ENCODE data around the gene VEGFA.

The VEGFA gene

DNA sequence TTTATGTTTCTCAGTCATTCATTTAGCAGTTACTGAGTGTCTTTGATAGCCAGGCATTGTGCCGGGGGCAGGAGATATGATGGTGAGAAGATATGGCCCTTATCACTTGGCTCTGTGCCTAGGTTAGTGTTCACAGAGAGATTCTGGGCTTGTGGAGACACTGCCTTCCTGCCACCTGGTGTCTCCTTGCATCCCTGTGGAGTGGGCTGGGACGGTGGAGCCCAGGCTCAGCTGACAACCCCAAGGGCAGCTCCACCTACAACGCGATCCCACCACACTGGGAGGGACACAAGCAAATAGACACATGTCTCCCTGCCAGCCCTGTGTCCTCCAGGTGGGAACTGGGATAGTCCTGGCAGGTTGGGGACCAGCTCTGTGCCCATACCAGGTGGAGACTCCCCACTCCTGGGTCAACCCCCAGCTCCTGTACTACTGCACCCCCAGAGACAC is 30.3 kb upstream of the VEGFA start:
- no peaks in the 10 kb centered on the region for H3K27me3 ChIP-seq (ENCODE audit: insufficient read depth, low read length)
- no peak overlapping the region for H3K4me3 ChIP-seq (ENCODE audit: low read depth, low read length)
- H3K79me2 ChIP-seq (ENCODE audit: control insufficient read depth, insufficient read depth, low read length, unreplicated experiment): no peaks in the 10 kb centered on the region
- no peaks in the 10 kb centered on the region for H3K36me3 ChIP-seq (ENCODE audit: insufficient read depth, low read length)
- no peak overlapping the region for H2AFZ ChIP-seq (ENCODE audit: low read length, unreplicated experiment)
- no peaks in the 10 kb centered on the region for H3K4me1 ChIP-seq (ENCODE audit: control insufficient read depth, insufficient read depth, low read length, unreplicated experiment)
- H3K27ac ChIP-seq (ENCODE audit: low read depth, low read length): no peak overlapping the region

DNA sequence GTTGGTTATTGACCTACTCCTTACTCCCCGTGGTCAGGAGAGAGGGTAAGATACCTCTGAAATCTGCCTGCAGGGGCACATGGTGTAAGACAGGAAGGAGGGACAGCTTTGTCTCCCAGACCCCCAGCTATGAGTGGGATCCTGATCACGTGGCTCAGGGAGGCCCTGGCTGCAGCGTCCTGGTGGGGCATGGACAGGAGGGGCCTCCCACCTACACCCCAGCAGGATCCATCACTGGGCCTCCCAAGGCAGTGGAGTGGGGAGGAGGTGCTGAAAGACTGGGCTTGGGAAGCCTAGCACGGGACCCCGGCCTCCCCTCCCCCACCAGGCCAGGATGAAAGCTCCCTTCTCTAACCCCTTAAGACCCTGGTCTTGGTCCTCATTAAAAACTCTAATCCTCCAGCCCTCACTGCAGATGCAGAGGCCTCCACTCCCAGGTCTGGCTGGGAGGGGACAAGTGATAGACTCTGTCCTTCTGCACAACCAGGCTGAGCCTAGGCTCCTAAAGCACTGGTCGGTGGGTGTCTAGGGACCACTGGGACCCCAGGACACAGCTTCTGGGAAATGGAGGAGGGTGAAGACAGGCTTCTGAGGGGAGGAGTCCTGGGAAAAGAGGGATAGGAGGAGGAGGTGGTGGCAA is 29.6 kb upstream of the VEGFA start:
- Histone ChIP-seq H3K36me3 (ENCODE audit: insufficient read depth, low read length) (no peaks in the 10 kb centered on the region), H3K27me3 (ENCODE audit: insufficient read depth, low read length) (no peaks in the 10 kb centered on the region), H3K4me3 (ENCODE audit: low read depth, low read length) (no peak overlapping the region), H3K27ac (ENCODE audit: low read depth, low read length) (no peak overlapping the region), H2AFZ (ENCODE audit: low read length, unreplicated experiment) (no peak overlapping the region), H3K4me1 (ENCODE audit: control insufficient read depth, insufficient read depth, low read length, unreplicated experiment) (no peaks in the 10 kb centered on the region), H3K79me2 (ENCODE audit: control insufficient read depth, insufficient read depth, low read length, unreplicated experiment) (no peaks in the 10 kb centered on the region)

DNA sequence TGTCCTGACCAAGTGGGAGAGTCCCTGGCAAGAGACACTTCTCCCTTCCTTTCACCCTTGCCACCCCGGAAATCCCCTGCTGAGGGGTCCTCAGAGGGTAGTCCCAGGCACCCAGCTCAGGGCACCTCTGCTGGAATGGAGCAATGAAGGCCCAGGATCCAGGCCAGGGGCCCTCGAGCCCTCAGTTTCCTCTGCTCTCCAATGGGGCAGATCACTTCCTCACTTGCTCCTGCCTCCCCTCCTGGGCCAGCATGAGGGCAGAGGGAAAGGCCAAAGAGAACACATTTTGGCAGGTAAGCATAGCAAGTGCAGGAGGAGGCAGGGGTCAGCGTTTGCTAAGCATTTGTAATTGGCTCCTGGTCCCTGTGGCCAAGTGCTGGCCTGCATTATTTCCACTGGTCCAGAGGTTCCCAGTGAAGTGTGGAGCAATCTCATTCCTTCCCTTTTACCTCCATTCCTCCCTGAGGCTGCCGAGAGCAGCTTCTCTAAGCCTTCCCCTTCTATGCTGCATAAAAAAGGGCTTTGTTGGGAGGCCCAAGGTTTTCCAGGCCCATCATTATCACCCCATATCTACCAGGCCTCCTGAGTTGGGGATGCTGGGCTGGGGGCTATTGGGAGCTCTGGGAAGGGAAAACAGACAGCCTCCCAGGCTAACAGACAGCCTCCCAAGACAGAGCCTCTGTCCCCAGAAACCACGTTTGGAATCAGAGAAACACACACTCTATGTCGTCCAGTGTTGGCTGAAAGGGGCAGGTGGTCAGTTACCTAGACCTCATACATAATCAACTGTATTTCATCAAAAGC is 28.8 kb upstream of the VEGFA start:
- H3K4me1 ChIP-seq (ENCODE audit: control insufficient read depth, insufficient read depth, low read length, unreplicated experiment): no peaks in the 10 kb centered on the region
- no peaks in the 10 kb centered on the region for H3K36me3 ChIP-seq (ENCODE audit: insufficient read depth, low read length)
- no peak overlapping the region for H2AFZ ChIP-seq (ENCODE audit: low read length, unreplicated experiment)
- H3K4me3 ChIP-seq (ENCODE audit: low read depth, low read length): no peak overlapping the region
- H3K27ac ChIP-seq (ENCODE audit: low read depth, low read length): no peak overlapping the region
- H3K27me3 ChIP-seq (ENCODE audit: insufficient read depth, low read length): no peaks in the 10 kb centered on the region; the same call in 1 of the 2 replicates
- H3K79me2 ChIP-seq (ENCODE audit: control insufficient read depth, insufficient read depth, low read length, unreplicated experiment): no peaks in the 10 kb centered on the region

- no peaks in the 10 kb centered on the region for H3K4me1 ChIP-seq (ENCODE audit: control insufficient read depth, insufficient read depth, low read length, unreplicated experiment)
- no peak overlapping the region for H3K27ac ChIP-seq (ENCODE audit: low read depth, low read length)
- H3K36me3 ChIP-seq (ENCODE audit: insufficient read depth, low read length): no peaks in the 10 kb centered on the region
- no peak overlapping the region for H2AFZ ChIP-seq (ENCODE audit: low read length, unreplicated experiment)
- no peaks in the 10 kb centered on the region; the same call in 1 of the 2 replicates for H3K27me3 ChIP-seq (ENCODE audit: insufficient read depth, low read length)
- H3K79me2 ChIP-seq (ENCODE audit: control insufficient read depth, insufficient read depth, low read length, unreplicated experiment): no peaks in the 10 kb centered on the region
- H3K4me3 ChIP-seq (ENCODE audit: low read depth, low read length): no peak overlapping the region
These were observed 28.2 kb upstream of the VEGFA start for GRCh38 chr6:43741829-43742228.

DNA sequence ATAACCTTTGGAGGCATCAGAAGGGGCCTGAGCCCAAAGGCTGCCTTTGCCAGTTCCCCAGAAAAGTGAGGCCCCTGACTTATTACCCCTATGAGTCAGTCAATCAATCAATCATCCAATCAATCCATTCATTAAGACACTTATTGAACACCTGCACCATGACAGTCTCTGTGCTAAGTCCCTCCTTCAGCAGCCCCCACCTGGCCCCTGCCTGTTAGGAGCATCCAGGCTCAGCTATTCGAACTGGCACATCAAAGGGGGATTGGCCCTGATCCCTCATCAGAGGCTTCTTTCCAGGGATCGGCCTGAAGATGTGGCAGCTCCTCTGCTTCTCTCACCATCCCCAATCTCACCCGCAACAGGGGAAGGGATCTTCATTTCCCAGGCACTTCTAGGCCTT is 27.7 kb upstream of the VEGFA start:
- H3K27ac ChIP-seq (ENCODE audit: low read depth, low read length): no peak overlapping the region
- H2AFZ ChIP-seq (ENCODE audit: low read length, unreplicated experiment): no peak overlapping the region
- H3K4me1 ChIP-seq (ENCODE audit: control insufficient read depth, insufficient read depth, low read length, unreplicated experiment): no peaks in the 10 kb centered on the region
- H3K36me3 ChIP-seq (ENCODE audit: insufficient read depth, low read length): no peaks in the 10 kb centered on the region
- no peaks in the 10 kb centered on the region for H3K79me2 ChIP-seq (ENCODE audit: control insufficient read depth, insufficient read depth, low read length, unreplicated experiment)
- H3K4me3 ChIP-seq (ENCODE audit: low read depth, low read length): no peak overlapping the region
- H3K27me3 ChIP-seq (ENCODE audit: insufficient read depth, low read length): no peaks in the 10 kb centered on the region; the same call in 1 of the 2 replicates

- Histone ChIP-seq H2AFZ (ENCODE audit: low read length, unreplicated experiment) (no peak overlapping the region), H3K4me1 (ENCODE audit: control insufficient read depth, insufficient read depth, low read length, unreplicated experiment) (no peaks in the 10 kb centered on the region), H3K27ac (ENCODE audit: low read depth, low read length) (no peak overlapping the region), H3K27me3 (ENCODE audit: insufficient read depth, low read length) (no peaks in the 10 kb centered on the region; the same call in 1 of the 2 replicates), H3K79me2 (ENCODE audit: control insufficient read depth, insufficient read depth, low read length, unreplicated experiment) (no peaks in the 10 kb centered on the region), H3K36me3 (ENCODE audit: insufficient read depth, low read length) (no peaks in the 10 kb centered on the region), H3K4me3 (ENCODE audit: low read depth, low read length) (no peak overlapping the region)
These were observed 26.9 kb upstream of the VEGFA start for GRCh38 chr6:43742931-43743632.

DNA sequence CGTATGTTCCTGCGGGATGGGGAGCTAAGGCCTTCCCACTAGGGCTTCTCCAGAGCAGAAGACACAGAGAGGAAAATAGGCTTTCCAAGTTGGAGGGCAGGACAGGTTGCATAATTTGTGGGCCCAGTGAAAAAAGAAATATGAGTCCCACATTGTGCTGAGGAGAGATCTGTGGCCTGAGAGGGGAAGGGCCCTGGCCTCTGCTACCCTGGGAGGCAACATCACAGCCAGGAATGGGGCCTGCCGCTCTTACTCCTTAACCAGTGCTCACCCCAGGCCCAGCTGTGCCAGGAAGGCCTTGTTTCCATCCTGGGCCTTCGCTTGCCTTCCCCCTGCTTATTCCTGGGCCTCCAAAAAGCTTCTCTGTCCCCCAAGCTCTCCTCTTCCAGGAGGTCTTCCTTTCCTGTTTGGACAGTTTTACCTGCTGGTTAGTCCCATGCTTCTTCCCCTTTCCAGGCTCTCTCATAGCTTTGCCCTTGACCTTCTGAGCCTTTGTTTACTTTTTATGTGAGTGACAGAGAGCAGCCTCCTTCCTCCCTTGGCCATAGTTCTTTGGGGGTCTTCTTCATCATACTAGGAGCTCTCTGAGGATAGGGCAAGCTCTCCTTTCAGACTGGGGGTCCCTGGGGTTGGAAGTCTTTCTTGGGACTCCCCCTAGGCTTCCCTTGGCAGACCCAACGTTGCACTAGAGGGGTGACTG is 26.2 kb upstream of the VEGFA start:
- Histone ChIP-seq H3K79me2 (ENCODE audit: control insufficient read depth, insufficient read depth, low read length, unreplicated experiment) (no peaks in the 10 kb centered on the region), H3K4me3 (ENCODE audit: low read depth, low read length) (no peak overlapping the region), H3K27me3 (ENCODE audit: insufficient read depth, low read length) (no peaks in the 10 kb centered on the region; the same call in 1 of the 2 replicates), H3K36me3 (ENCODE audit: insufficient read depth, low read length) (no peaks in the 10 kb centered on the region), H3K4me1 (ENCODE audit: control insufficient read depth, insufficient read depth, low read length, unreplicated experiment) (no peaks in the 10 kb centered on the region), H3K27ac (ENCODE audit: low read depth, low read length) (no peak overlapping the region), H2AFZ (ENCODE audit: low read length, unreplicated experiment) (no peak overlapping the region)

DNA sequence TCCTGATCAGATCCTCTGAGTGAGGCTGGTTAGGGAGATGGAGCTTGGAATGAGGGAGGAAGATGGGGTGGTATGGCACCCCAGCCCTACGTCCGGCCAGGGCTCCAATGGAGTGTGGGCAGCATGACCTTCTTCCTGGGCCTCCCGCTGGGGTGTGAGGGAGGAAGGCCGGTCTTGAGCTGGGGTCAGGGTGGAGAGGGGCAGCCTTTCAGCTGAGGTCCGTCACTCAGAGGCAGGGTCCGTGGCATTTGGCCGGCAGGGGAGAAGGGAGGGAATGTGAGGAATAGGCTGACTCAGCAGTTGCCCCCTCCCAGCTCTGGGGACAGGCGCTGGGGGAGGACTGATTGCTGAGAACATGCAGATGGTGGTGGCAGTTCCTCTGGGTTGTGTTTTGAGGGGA is 25.5 kb upstream of the VEGFA start:
- H3K4me1 ChIP-seq (ENCODE audit: control insufficient read depth, insufficient read depth, low read length, unreplicated experiment): no peaks in the 10 kb centered on the region
- no peak overlapping the region for H3K27ac ChIP-seq (ENCODE audit: low read depth, low read length)
- no peaks in the 10 kb centered on the region; the same call in 1 of the 2 replicates for H3K27me3 ChIP-seq (ENCODE audit: insufficient read depth, low read length)
- H3K4me3 ChIP-seq (ENCODE audit: low read depth, low read length): no peak overlapping the region
- H2AFZ ChIP-seq (ENCODE audit: low read length, unreplicated experiment): no peak overlapping the region
- H3K36me3 ChIP-seq (ENCODE audit: insufficient read depth, low read length): no peaks in the 10 kb centered on the region
- no peaks in the 10 kb centered on the region for H3K79me2 ChIP-seq (ENCODE audit: control insufficient read depth, insufficient read depth, low read length, unreplicated experiment)

DNA sequence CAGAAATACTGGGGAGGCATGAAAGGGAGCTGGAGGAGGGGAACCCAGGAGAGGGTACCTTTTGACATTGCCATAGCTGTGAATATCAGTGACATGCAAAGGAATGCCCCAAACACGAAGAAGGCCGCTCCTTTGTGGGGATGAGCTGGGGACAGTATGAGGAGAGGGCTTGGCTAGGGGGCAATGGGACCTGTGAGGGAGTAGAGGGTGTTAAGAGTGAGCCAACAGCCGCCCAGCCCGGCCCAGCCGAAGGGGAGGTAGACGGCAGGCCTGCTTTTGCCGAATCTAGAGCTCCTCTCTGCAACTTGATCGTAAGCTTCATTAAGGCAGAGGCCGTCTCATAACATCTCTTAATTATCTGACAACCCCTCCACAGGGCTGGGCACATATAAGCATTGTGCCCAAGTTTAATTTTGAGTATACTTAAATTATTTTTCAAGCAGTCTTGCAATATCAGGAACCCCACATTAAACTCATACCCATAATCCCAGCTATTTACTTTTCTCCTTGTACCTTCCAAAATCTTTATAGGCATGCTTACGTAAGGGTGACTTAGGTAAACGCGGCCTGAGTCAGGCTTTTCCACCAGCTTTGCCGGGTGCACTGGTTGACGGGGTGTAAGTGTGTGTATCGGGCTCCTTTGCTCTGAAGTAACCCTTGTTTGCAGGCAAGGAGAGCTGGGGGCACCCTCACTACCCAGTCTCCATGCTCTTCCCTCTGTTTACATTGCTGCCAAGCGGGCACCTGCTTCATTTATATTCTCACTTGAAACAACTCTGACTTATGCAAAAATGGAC is 24.9 kb upstream of the VEGFA start:
- Histone ChIP-seq H3K4me3 (ENCODE audit: low read depth, low read length) (no peak overlapping the region), H3K27ac (ENCODE audit: low read depth, low read length) (no peak overlapping the region), H3K36me3 (ENCODE audit: insufficient read depth, low read length) (no peaks in the 10 kb centered on the region), H3K27me3 (ENCODE audit: insufficient read depth, low read length) (no peaks in the 10 kb centered on the region; the same call in 1 of the 2 replicates), H2AFZ (ENCODE audit: low read length, unreplicated experiment) (no peak overlapping the region), H3K4me1 (ENCODE audit: control insufficient read depth, insufficient read depth, low read length, unreplicated experiment) (no peaks in the 10 kb centered on the region), H3K79me2 (ENCODE audit: control insufficient read depth, insufficient read depth, low read length, unreplicated experiment) (no peaks in the 10 kb centered on the region)

- no peaks in the 10 kb centered on the region for H3K4me1 ChIP-seq (ENCODE audit: control insufficient read depth, insufficient read depth, low read length, unreplicated experiment)
- no peaks in the 10 kb centered on the region; the same call in 1 of the 2 replicates for H3K27me3 ChIP-seq (ENCODE audit: insufficient read depth, low read length)
- H3K27ac ChIP-seq (ENCODE audit: low read depth, low read length): no peak overlapping the region
- no peaks in the 10 kb centered on the region for H3K79me2 ChIP-seq (ENCODE audit: control insufficient read depth, insufficient read depth, low read length, unreplicated experiment)
- no peak overlapping the region for H3K4me3 ChIP-seq (ENCODE audit: low read depth, low read length)
- peak overlapping the region; percentile 67 for H2AFZ ChIP-seq (ENCODE audit: low read length, unreplicated experiment)
- no peaks in the 10 kb centered on the region for H3K36me3 ChIP-seq (ENCODE audit: insufficient read depth, low read length)
These were observed 23.9 kb upstream of the VEGFA start for GRCh38 chr6:43746071-43746470.

All from ACC112 (cell line).